Ecto neural progenitor cell (in vitro differentiated cells): ENCODE measurements around the gene HYAL2.
A peak's percentile ranks its signal among the peaks of the same experiment; 100 is the strongest.

ENCODE experiments used
- DNase-seq: peaks from one replicate; pipeline ENCODE4 v3.0.0-alpha.2; 2018; ENCODE audit warnings: low spot score

HYAL2 gene

DNA sequence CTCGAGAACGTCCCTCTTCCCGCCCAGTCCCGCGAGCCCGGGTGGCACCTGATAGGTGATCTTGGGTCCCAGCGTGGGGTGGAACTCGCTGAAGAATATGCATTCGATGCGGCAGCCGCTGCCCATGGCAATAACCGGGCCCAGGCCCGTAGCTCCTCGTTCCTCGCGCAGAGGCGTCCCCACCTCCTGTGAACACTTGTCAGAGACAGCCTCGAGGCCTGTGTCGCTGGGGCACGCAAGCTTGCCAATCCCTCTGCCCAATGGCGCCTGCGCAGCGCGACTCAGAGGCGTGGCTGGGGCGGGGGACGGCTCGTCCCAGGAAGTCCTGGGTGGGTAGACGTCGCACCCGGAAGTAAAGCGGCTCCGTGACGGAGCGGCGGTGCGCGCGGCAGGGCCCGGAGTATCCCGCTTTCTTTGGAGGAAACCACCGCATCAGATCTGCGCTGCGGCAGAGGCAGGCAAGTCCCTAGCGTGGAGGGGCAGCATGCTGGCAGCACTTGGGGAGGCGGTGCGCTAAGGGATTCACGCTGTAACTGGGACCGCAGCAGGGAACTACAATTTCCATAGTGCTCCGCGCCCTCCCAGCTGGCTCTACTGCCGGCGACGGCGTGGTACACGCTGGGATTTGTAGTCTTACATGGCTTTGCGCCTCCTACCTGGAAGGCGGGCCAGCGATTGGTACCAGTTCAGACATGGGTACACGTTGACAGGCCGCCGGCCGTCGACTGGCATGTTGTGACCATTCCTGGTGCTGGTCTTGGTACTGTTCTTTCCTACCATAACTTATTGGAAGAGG, 28.2 kb upstream of the HYAL2 start, which contains the start of the genes CYB561D2 and NPRL2:
CYB561D2 (plus strand) TSS at position 336 of the 796 bp plus-strand sequence. CDS start 572 bp downstream, outside the sequence.
NPRL2 (minus strand) TSS at position 249 of the 796 bp plus-strand sequence; CDS start at position 126, 123 bp downstream.
- DNase-seq, result peak; percentile 95

DNA sequence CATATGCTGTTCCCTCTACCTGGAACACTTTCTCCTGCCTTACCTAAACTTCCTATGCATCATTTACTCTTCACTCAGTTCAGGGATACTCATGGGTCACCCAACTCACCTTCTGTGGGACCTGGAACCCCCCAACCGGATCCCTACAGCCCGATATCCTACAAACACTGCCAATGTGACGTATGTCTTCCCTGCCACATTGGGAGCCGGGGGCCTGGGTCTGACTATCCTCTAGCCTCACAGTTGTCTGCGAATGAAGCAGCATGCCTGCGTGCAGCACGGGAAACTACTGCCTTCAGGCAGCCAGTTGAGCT, 27.6 kb upstream of the HYAL2 start:
- no peak for DNase-seq

DNA sequence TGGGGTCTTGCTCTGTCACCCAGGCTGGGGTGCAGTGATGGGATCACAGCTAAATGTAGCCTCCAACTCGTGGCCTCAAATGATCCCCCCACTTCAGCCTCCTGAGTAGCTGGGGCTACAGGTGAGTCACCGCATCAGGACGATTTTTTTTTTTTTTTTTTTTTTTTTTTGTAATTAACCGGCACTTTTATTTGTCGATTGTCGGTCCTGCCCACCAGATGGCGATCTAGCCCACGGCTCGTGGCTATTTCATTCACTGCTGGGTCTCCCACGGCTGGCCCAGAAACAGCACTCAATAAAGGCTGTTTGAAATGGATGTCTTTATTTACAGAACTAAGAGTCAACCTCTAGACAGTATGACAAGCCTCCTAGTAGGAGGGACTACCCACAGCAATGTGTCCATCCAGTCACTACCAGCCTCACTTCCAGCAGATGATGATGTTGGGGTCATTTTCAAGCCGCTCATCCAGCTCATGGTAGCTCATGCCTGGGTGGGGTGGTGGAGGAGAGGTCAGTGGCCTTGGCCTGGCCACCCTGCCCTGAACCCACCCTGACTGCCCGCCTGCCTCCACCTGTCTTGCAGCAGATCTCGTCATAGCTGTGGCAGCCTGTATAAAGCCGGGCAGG, 24.8 kb upstream of the HYAL2 start:
- no peak for DNase-seq

DNA sequence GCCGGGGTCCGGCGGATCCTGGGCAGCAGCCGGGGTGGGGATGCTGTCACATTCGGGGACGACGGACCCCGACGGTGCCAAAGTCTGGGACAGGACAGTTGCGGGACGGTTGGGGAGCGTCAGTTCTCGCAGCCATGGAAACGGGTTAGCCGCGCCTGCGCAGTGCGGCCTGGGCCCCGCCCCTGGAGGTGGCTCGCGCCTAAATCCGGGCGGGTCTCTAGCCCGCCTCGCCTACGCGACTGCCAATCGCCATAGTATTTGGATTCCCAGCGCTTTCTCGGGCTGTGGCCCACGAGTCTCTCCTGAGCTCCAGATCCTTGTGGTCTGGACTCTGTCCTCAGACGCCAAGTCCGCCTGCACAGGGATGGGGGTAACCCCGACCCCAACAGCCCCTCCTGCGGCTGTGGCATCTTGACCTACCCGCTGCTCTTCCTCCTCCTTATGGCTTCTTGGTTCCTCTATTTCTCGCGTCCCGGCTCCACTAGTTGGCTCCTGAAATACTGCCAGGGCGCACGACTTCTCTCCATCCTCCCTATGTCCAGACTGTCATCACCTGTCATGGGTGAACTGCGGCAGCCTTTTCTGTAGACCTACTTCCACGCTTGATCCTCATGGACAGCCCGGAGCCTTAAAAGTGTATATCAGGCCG, 23.2 kb upstream of the HYAL2 start, which contains the start of gene ZMYND10:
ZMYND10 (minus strand) TSS at position 147 of the 649 bp plus-strand sequence. CDS start 153 bp downstream, outside the sequence.
- peak; percentile 88 for DNase-seq

DNA sequence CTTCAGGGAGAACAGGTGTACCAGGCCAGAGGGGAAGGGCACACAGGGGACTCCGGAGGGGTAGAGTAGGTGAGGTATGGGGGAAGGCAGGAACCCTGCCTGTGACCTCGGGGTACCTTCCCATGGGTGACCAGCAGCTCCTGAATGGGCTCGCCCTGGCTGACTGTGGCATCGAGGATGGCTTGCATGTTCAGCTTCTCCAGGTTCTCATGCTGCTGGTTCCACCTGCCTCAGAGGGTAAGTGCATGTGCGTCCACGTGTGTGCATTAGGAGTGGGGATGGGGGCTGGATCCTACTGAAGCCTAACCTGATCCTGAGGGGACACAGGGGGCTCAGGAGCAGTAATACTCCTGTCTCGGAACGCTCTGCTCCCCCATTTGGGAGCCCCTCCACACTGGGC, 22.5 kb upstream of the HYAL2 start:
- DNase-seq, result no peak

DNA sequence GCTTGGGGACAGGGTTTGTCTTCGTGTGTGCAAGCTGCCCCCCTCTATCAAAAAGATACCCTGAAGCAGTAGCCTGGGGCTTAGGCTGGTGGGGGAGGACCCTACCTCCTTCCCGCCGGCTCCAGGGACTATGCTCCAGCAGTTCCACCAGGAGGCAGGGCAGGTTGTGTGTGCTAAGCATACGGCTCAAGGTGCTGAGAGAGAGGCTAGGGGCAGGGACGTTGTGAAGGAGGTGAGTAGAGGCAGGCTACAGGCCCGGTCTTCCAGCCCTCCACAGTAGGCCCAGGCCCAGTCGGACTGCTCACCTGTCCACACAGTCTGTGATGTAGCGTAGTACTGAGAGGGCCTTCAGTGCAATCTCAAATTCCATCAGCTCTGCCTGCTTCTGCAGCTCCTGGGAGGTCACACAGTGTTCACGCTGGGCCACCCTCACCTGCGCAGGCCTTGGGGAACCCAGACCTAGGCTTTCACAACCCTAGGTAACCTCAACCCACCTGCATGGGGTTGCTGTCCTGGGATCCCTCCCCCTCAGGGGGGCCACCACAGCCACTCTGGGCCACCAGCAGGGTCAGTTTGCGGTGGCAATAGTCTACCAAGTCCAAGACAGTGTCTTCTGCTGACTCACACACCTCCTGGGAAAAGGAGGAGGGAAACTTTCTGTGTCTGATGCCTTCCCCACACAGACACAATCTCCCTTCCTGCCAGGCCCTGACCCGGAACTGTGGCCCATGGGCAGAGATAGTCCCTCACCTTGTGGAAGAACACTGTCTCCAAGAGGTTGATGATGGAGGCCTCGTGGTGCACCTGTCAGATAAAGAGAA, 20.5 kb upstream of the HYAL2 start:
- no peak for DNase-seq

DNA sequence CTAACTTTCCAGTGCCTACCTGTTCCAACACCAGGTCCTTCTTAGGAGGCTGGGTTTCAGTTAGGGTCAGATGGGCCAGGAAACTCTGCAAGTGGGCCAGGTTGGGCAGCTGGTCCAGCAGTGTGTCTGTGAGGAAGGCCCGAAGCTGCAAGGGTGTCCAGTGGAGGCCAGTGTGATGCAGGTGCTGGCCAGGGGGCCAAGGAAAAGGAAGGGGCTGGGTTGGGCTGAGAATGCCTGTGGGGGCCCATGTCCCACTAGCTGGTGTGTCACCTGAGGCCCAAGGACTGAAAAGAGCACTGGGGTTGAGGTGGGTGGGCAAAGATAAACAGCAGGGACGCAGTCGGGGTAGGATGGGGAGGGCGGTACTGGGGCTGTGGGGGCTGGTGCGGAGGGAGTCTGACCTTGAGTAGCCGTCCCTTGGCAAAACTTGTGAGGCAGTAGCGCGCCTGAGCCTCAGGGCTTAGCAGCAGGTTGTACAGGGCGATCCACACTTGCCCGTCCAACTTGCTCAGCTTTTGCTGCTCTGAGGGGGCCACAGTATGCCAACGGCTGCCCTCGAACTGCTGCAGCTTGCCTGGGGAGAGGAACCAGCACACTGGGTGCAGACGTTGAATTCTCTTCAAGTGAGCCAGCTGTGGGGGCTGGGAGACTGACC, 19.6 kb upstream of the HYAL2 start:
- DNase-seq, result no peak

DNA sequence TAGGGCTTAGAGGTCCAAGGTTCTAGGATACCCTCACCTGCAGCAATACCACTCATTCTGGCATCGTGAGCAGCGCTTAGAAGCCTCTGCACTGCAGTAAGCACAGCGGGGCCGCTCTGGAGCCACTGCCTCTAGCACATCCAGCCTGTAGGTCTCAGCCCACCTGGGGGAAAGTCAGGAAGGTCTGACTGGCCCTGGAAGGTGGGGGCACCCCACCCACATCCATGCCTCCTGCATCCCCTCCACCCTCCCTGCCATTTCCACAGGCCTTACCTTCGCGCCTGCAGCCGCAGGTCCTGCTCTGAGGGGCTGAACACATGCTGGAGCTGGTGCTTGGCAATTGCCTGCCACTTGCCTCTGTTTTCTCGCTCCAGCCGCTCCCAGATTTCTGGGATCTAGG, 19.0 kb upstream of the HYAL2 start:
- no peak for DNase-seq

DNA sequence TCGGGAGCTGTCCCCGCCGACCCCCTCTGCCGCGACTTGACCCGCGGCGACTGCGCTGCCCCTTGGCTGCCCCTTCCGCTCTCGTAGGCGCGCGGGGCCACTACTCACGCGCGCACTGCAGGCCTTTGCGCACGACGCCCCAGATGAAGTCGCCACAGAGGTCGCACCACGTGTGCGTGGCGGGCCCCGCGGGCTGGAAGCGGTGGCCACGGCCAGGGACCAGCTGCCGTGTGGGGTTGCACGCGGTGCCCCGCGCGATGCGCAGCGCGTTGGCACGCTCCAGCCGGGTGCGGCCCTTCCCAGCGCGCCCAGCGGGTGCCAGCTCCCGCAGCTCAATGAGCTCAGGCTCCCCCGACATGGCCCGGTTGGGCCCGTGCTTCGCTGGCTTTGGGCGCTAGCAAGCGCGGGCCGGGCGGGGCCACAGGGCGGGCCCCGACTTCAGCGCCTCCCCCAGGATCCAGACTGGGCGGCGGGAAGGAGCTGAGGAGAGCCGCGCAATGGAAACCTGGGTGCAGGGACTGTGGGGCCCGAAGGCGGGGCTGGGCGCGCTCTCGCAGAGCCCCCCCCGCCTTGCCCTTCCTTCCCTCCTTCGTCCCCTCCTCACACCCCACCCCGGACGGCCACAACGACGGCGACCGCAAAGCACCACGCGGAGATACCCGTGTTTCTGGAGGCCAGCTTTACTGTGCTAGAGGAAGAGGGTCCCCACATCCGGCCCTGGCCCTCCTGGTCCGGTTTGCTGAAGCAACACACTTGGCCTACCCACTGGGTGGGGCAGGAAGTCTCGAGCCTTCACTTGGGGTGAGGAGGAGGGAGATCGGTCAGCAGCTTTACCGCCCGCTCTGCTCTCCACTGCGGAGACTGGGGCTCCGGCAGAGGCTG, 18.1 kb upstream of the HYAL2 start, which contains the start of gene RASSF1:
RASSF1 (minus strand) TSS at position 389 of the 882 bp plus-strand sequence; CDS start at position 358, 31 bp downstream.
- DNase-seq, result no peak

DNA sequence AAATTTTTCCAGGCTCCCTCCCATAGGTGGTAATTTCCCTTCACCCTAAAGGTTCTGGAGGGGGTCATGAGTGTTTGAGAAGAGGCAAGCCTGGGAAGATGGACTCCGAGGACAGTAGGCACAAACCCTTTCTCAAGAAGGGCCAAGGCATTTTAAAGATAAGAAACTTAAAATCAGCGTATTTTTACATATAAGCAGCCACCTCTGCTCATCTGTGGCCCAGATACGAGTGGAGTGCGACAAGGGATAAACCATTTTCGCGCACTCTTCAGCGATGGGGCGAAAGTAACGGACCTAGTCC, 17.6 kb upstream of the HYAL2 start:
- no peak for DNase-seq

DNA sequence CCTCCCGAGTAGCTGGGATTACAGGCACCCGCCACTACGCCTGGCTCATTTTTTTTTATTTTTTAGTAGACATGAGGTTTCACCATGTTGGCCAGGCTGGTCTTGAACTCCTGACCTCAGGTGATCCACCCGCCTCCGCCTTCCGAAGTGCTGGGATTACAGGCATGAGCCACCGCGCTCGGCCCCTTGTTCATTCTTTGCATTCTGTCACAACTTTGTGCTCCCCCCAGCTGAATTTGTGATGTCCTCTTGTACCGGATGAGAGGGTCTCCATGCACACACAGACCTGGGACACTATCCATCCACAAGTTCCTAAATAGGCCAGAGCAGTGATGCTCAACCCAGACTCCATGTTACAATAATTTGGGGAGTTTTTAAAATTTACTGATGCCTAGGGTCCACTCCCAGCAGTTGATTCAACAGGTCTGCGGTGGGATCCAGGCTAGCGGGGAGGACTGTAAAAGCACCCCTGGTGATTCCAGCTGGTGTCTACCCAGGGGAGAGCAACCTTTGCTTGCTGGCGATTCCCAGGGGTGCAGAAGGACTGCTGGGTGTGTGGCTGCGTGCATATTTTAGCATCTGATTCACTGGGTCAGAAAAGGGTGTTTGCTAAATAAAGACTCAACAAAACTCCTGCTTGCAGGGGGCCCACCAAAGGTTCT, 17.1 kb upstream of the HYAL2 start:
- no peak for DNase-seq

DNA sequence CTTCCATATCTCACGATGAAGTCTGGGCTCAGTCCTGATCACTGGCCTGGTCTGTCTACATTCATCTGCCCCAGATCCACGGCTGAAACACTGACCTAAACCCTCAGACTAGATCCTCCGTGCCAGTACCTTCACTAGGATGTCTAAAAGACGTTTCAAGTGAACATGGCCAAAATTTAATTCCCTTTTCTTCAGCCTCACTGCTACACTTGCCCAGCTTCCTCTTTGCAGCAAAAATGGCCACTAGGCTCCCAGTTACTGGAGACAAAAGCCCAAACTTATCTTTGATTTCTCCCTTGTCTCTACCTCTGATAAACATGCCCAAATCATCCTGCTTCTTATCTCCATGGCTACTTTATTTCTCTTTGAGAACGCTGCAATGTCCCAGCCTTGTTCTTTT, 16.4 kb upstream of the HYAL2 start:
- no peak for DNase-seq

DNA sequence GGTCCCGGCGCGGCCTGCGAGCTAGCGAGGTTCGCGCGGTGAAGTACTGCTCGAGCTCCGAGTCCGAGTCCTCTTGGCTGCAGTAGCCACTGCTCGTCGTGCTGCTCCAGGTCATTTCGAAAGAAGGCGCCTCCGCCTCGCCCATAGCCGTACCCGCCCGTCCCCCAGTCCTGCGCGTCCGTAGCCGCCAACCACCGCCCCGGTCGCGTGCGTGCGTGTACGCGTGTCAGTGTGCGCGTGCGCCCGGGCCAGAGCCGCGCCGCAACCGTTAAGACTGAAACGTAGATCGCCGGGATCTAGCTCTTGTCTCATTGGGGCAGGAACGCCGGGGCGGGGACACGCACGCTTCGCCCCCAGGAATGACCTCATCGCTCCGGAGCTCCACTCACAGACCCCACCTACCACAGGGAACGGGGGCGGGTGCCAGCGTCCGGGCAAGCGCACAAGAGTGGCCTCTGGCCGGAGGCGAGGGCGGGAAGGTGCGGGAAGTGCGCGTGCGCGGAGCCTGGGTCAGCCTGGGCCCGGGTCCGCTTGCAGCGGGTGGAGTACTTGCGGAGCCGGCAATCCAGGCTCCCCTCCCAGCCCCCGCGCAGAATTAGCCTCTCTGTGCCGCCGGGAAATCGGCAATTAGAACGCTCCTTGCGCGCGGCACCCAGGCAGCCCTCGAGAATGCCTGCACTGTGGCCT, 14.8 kb upstream of the HYAL2 start:
- DNase-seq, result peak; percentile 99

DNA sequence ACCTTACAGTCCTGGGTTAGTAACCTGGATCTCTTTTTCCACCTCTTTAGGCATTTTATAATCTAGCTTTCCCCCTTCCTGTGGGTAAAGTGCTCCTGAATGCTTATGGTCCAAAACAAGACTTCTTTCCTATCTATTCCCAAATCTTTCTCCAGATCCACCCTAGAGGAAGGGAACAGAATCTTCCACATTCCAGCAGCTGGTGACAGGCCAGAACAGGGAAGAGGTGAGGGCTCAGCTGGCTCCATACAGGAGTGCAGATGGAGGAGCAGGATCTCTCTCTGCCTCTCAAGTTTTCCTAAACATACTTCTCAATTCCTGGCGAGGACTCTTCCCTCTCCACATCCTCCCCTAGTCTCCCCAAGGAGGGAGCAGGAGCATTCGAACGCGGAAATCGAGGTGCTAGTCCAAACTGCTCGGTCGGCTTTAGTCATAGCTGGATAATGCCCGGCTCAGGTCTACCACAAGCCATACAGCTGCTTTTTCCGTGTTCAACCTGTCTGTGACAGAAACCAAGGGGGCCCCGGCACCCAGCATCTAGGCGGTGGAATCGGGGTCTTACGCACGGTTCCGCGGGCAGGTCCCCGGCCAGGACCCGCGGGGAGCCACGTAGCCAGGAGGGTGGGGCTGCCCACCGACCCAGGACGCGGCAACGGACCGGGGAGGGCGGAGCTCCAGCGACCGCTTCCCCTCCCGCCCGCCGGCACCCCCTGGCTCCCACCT, 14.1 kb upstream of the HYAL2 start:
- DNase-seq, result no peak

DNA sequence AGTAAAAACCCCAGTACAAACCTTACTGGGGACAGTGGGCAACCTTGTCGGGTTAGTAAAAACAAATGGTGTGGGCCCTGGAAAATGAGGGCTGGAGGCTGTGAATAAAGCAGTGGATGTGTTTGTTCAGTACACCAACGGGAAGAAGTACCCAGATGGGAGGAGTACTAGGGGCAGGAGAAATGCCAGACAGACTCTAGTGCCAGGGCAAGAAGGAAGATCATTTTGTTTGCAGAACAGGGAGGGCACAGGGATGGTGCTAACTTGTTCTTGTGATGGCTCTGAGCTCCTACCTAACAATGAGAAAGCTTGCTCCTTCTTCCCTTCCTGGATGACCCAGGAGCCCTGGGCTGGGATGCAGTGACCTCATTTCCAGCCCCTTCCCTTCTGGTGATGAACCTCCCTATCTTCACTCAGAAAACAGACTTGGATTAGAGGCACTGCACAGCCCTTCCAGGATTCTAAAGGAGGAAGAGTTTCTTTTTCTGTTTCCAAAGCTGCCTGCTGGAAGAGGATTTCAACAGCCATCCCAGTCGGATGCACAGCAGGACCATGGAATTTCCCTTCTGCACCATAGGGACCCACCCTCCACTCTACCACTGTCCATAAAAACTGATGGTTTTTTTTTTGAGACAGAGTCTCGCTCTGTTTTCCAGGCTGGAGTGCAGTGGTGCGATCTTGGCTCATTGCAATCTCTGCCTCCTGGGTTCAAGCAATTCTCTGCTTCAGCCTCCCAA, 12.0 kb upstream of the HYAL2 start:
- DNase-seq, result no peak

DNA sequence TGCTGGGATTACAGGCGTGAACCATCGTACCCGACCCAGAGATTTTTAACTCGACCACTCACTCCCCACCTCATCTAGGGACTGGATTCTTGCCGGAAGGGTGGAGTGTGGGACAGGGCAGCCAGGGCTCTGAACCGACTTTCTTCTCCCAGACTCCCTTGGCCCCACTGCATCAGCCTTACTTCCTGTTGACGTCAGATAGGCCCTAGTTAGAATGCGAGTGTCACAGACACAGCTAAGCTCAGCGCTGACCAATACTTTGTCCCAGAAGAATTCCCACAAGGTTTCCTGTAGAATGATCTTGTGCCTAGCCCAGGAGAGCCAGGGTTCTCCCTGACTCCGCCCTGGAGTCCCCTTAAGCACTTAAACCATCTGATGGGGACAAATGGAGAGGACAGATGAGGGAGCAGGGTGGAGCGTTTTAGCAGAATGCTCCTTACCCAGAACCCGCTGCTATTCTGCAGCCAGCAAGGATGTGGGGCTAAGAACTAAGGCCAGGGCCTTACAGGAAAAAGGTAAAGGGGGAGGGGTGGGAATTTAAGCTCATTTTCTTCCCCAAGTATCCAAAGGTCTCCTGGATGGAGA, 11.3 kb upstream of the HYAL2 start:
- no peak for DNase-seq

DNA sequence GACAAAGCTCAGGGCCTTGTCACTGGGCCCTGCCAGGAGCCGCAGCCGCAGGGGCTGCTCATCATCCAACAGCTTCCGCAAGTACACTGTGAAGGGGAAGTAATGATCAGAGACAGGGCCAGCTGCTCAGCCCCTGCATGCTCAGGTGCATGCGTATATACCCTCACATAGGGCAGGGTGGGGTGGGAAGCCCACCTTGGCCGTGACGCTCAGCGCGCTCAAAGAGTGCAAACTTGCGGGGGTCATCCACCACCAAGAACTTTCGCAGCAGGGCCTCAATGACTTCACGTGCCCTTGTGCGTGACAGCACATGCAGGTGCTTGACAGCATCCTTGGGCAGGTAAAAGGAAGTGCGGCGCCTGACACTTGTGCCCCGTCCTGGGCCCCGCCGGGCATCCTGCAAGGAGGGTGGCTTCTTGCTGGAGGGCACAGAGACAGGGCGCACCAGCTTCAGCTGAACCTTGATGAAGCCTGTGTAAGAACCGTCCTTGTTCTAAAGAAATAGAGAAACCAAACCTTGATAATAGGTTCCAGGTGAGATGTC, 8.9 kb upstream of the HYAL2 start:
- DNase-seq, result no peak
